Sigmoid colon (tissue), 4 donors: Measurements from ENCODE around the gene RBBP7.

ENCODE experiments used
- POLR2A ChIP-seq, 2 donors: fragments of 450-650 bp; IDR thresholded peaks; one replicate each; pipeline ENCODE4 v1.6.1; 2016; ENCODE audit warnings: antibody characterized with exemption in 2 of 2, mild to moderate bottlenecking in 2 of 2, moderate library complexity in 2 of 2
- POLR2AphosphoS5 ChIP-seq, 4 donors: sonication (generic); formaldehyde crosslinking; IDR thresholded peaks; one replicate each; pipeline ENCODE4 v1.6.1; 2017; ENCODE audit warnings: antibody characterized with exemption in 4 of 4
- TF ChIP-seq, protein P1 (sequence below), 4 experiments: fragments of 450-650 bp in 3 of 4; fragments of 200-600 bp in 1 of 4; IDR thresholded peaks; one replicate each; pipeline ENCODE4 v1.5.1; 2016 to 2019; ENCODE audit warnings: antibody characterized with exemption in 4 of 4, mild to moderate bottlenecking in 3 of 4, moderate library complexity in 2 of 4

- TF ChIP-seq, protein P1, sequence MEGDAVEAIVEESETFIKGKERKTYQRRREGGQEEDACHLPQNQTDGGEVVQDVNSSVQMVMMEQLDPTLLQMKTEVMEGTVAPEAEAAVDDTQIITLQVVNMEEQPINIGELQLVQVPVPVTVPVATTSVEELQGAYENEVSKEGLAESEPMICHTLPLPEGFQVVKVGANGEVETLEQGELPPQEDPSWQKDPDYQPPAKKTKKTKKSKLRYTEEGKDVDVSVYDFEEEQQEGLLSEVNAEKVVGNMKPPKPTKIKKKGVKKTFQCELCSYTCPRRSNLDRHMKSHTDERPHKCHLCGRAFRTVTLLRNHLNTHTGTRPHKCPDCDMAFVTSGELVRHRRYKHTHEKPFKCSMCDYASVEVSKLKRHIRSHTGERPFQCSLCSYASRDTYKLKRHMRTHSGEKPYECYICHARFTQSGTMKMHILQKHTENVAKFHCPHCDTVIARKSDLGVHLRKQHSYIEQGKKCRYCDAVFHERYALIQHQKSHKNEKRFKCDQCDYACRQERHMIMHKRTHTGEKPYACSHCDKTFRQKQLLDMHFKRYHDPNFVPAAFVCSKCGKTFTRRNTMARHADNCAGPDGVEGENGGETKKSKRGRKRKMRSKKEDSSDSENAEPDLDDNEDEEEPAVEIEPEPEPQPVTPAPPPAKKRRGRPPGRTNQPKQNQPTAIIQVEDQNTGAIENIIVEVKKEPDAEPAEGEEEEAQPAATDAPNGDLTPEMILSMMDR (IDR thresholded peaks at IDR 0.05) = no peak
- no peak for TF ChIP-seq POLR2AphosphoS5 (IDR thresholded peaks at IDR 0.05)
- TF ChIP-seq POLR2A (IDR thresholded peaks at IDR 0.05) = no peak
Observed at GRCh38 chrX:16862829-16863228, 7.3 kb downstream of the RBBP7 start.
